ENCODE results near the gene DIPK1A.

Gene DIPK1A

GRCh38 chr1:92951141-92951582 lies 10.1 kb downstream of the DIPK1A start:
- Mint-ChIP-seq H3K27ac (no peak overlapping the region), H3K4me3 (no peak overlapping the region), H3K27me3 (ENCODE audit: low read depth) (no peaks in the 10 kb centered on the region), H3K36me3 (ENCODE audit: low read depth) (peaks cover 4% of the 10 kb centered on the region), H3K4me1 (ENCODE audit: low read depth) (peaks cover 42% of the 10 kb centered on the region), H3K9me3 (no peaks in the 10 kb centered on the region)
- DNase-seq (ENCODE audit: low spot score), result peak; percentile 25

GRCh38 chr1:92949937-92950817 lies 11.1 kb downstream of the DIPK1A start:
- peaks cover 4% of the 10 kb centered on the region for H3K36me3 Mint-ChIP-seq (ENCODE audit: low read depth)
- H3K4me3 Mint-ChIP-seq, result no peak overlapping the region
- H3K9me3 Mint-ChIP-seq, result no peaks in the 10 kb centered on the region
- H3K27ac Mint-ChIP-seq, result no peak overlapping the region
- no peak for DNase-seq (ENCODE audit: low spot score)
- H3K27me3 Mint-ChIP-seq (ENCODE audit: low read depth), result no peaks in the 10 kb centered on the region
- H3K4me1 Mint-ChIP-seq (ENCODE audit: low read depth), result peaks cover 40% of the 10 kb centered on the region

GRCh38 chr1:92948071-92948470 lies 13.2 kb downstream of the DIPK1A start:
- H3K27ac Mint-ChIP-seq, result no peak overlapping the region
- DNase-seq (ENCODE audit: low spot score), result no peak
- no peaks in the 10 kb centered on the region for H3K27me3 Mint-ChIP-seq (ENCODE audit: low read depth)
- H3K9me3 Mint-ChIP-seq, result no peaks in the 10 kb centered on the region
- peaks cover 2% of the 10 kb centered on the region for H3K36me3 Mint-ChIP-seq (ENCODE audit: low read depth)
- H3K4me1 Mint-ChIP-seq (ENCODE audit: low read depth), result peaks cover 42% of the 10 kb centered on the region
- H3K4me3 Mint-ChIP-seq, result no peak overlapping the region

- Mint-ChIP-seq H3K27me3 (ENCODE audit: low read depth) (no peaks in the 10 kb centered on the region), H3K9me3 (no peaks in the 10 kb centered on the region)
These were observed 15.5 kb downstream of the DIPK1A start for GRCh38 chr1:92945748-92946270.

GRCh38 chr1:92944901-92945747 lies 16.1 kb downstream of the DIPK1A start:
- Mint-ChIP-seq H3K27ac (no peak overlapping the region), H3K9me3 (no peaks in the 10 kb centered on the region), H3K4me3 (no peak overlapping the region), H3K27me3 (ENCODE audit: low read depth) (no peaks in the 10 kb centered on the region), H3K4me1 (ENCODE audit: low read depth) (peaks cover 53% of the 10 kb centered on the region), H3K36me3 (ENCODE audit: low read depth) (peaks cover 5% of the 10 kb centered on the region)
- DNase-seq (ENCODE audit: low spot score), result no peak

More at GRCh38 chr1:92945748-92946270, 15.5 kb downstream of the DIPK1A start:
- no peak overlapping the region for H3K4me3 Mint-ChIP-seq
- H3K36me3 Mint-ChIP-seq (ENCODE audit: low read depth), result peaks cover 3% of the 10 kb centered on the region
- H3K27ac Mint-ChIP-seq, result no peak overlapping the region
- H3K4me1 Mint-ChIP-seq (ENCODE audit: low read depth), result peaks cover 47% of the 10 kb centered on the region
- DNase-seq (ENCODE audit: low spot score), result no peak

- H3K4me1 Mint-ChIP-seq (ENCODE audit: low read depth), result peaks cover 54% of the 10 kb centered on the region
- H3K9me3 Mint-ChIP-seq, result no peaks in the 10 kb centered on the region
- H3K36me3 Mint-ChIP-seq (ENCODE audit: low read depth), result peaks cover 6% of the 10 kb centered on the region
- H3K27me3 Mint-ChIP-seq (ENCODE audit: low read depth), result no peaks in the 10 kb centered on the region
- H3K27ac Mint-ChIP-seq, result no peak overlapping the region
- DNase-seq (ENCODE audit: low spot score), result no peak
- no peak overlapping the region for H3K4me3 Mint-ChIP-seq
These were observed 17.8 kb downstream of the DIPK1A start for GRCh38 chr1:92943502-92943847.

GRCh38 chr1:92940541-92940940 lies 20.7 kb downstream of the DIPK1A start:
- Mint-ChIP-seq H3K4me1 (ENCODE audit: low read depth) (peaks cover 53% of the 10 kb centered on the region), H3K4me3 (no peak overlapping the region), H3K27me3 (ENCODE audit: low read depth) (no peaks in the 10 kb centered on the region), H3K36me3 (ENCODE audit: low read depth) (peaks cover 6% of the 10 kb centered on the region), H3K9me3 (no peaks in the 10 kb centered on the region), H3K27ac (no peak overlapping the region)
- DNase-seq (ENCODE audit: low spot score), result no peak

GRCh38 chr1:92937731-92938130 lies 23.5 kb downstream of the DIPK1A start:
- Mint-ChIP-seq H3K4me1 (ENCODE audit: low read depth) (peaks cover 35% of the 10 kb centered on the region), H3K4me3 (no peak overlapping the region), H3K9me3 (no peaks in the 10 kb centered on the region), H3K27ac (no peak overlapping the region), H3K27me3 (ENCODE audit: low read depth) (no peaks in the 10 kb centered on the region), H3K36me3 (ENCODE audit: low read depth) (peaks cover 7% of the 10 kb centered on the region)
- DNase-seq (ENCODE audit: low spot score), result no peak

- H3K36me3 Mint-ChIP-seq (ENCODE audit: low read depth), result peaks cover 7% of the 10 kb centered on the region
- H3K4me3 Mint-ChIP-seq, result no peak overlapping the region
- no peak overlapping the region for H3K27ac Mint-ChIP-seq
- H3K27me3 Mint-ChIP-seq (ENCODE audit: low read depth), result no peaks in the 10 kb centered on the region
- no peaks in the 10 kb centered on the region for H3K9me3 Mint-ChIP-seq
- H3K4me1 Mint-ChIP-seq (ENCODE audit: low read depth), result peaks cover 34% of the 10 kb centered on the region
- DNase-seq (ENCODE audit: low spot score), result no peak
These were observed 24.4 kb downstream of the DIPK1A start for GRCh38 chr1:92936865-92937264.

- Mint-ChIP-seq H3K4me1 (ENCODE audit: low read depth) (peaks cover 24% of the 10 kb centered on the region), H3K27me3 (ENCODE audit: low read depth) (no peaks in the 10 kb centered on the region), H3K4me3 (no peak overlapping the region), H3K36me3 (ENCODE audit: low read depth) (peaks cover 1% of the 10 kb centered on the region), H3K9me3 (no peaks in the 10 kb centered on the region), H3K27ac (no peak overlapping the region)
- DNase-seq (ENCODE audit: low spot score), result no peak
These were observed 26.6 kb downstream of the DIPK1A start for GRCh38 chr1:92934395-92935378.

- Mint-ChIP-seq H3K27me3 (ENCODE audit: low read depth) (no peaks in the 10 kb centered on the region), H3K9me3 (no peaks in the 10 kb centered on the region), H3K36me3 (ENCODE audit: low read depth) (peaks cover 5% of the 10 kb centered on the region), H3K27ac (peak overlapping the region; percentile 32), H3K4me3 (no peak overlapping the region), H3K4me1 (ENCODE audit: low read depth) (peaks cover 32% of the 10 kb centered on the region)
- no peak for DNase-seq (ENCODE audit: low spot score)
These were observed 27.8 kb downstream of the DIPK1A start for GRCh38 chr1:92933459-92933858.

GRCh38 chr1:92931691-92932090 lies 29.6 kb downstream of the DIPK1A start:
- no peaks in the 10 kb centered on the region for H3K27me3 Mint-ChIP-seq (ENCODE audit: low read depth)
- H3K4me3 Mint-ChIP-seq, result no peak overlapping the region
- H3K4me1 Mint-ChIP-seq (ENCODE audit: low read depth), result peaks cover 30% of the 10 kb centered on the region
- H3K9me3 Mint-ChIP-seq, result no peaks in the 10 kb centered on the region
- no peak for DNase-seq (ENCODE audit: low spot score)
- peaks cover 5% of the 10 kb centered on the region for H3K36me3 Mint-ChIP-seq (ENCODE audit: low read depth)
- H3K27ac Mint-ChIP-seq, result no peak overlapping the region

GRCh38 chr1:92929461-92929860 lies 31.8 kb downstream of the DIPK1A start:
- Mint-ChIP-seq H3K9me3 (no peaks in the 10 kb centered on the region), H3K27me3 (ENCODE audit: low read depth) (no peaks in the 10 kb centered on the region), H3K27ac (no peak overlapping the region), H3K4me3 (no peak overlapping the region), H3K36me3 (ENCODE audit: low read depth) (peaks cover 5% of the 10 kb centered on the region), H3K4me1 (ENCODE audit: low read depth) (peaks cover 22% of the 10 kb centered on the region)
- no peak for DNase-seq (ENCODE audit: low spot score)
